Trophoblast cell (in vitro differentiated cells and primary cell): ENCODE measurements around the gene CNTN2.

Experiments used
- DNase-seq, 2 donors: peaks; one replicate each; pipeline ENCODE4 v3.0.0-alpha.2; 2016
- H2AFZ ChIP-seq: 2 replicates; pipeline ENCODE4 v1.6.1; 2013; ENCODE audit warnings: low read length, moderate library complexity, mild to moderate bottlenecking; ENCODE audit not compliant: insufficient read depth, poor library complexity
- H2AK5ac ChIP-seq: 2 replicates; pipeline ENCODE4 v1.6.1; 2013; ENCODE audit warnings: mild to moderate bottlenecking, low read length
- H2BK120ac ChIP-seq: 2 replicates; pipeline ENCODE4 v1.6.1; 2013; ENCODE audit warnings: low read length, mild to moderate bottlenecking, moderate library complexity; ENCODE audit not compliant: insufficient read depth, poor library complexity
- H2BK12ac ChIP-seq: 2 replicates; pipeline ENCODE4 v1.6.1; 2013; ENCODE audit warnings: mild to moderate bottlenecking, low read length, moderate library complexity
- H2BK5ac ChIP-seq: 2 replicates; pipeline ENCODE4 v1.6.1; 2013; ENCODE audit warnings: low read length, low read depth, moderate library complexity, mild to moderate bottlenecking; ENCODE audit not compliant: poor library complexity
- H3K14ac ChIP-seq: 2 replicates; pipeline ENCODE4 v1.6.1; 2013; ENCODE audit warnings: mild to moderate bottlenecking, low read length
- H3K18ac ChIP-seq: 2 replicates; pipeline ENCODE4 v1.6.1; 2013; ENCODE audit warnings: mild to moderate bottlenecking, low read length
- H3K23ac ChIP-seq: 2 replicates; pipeline ENCODE4 v1.6.1; 2013; ENCODE audit warnings: low read length
- H3K27ac ChIP-seq: 2 replicates; pipeline ENCODE4 v1.5.1; 2013; ENCODE audit warnings: low read depth, mild to moderate bottlenecking, inconsistent platforms, low read length, moderate library complexity
- H3K27me3 ChIP-seq: 2 replicates; pipeline ENCODE4 v1.6.1; 2013; ENCODE audit warnings: inconsistent platforms, mild to moderate bottlenecking, low read length, moderate library complexity; ENCODE audit not compliant: insufficient read depth
- H3K36me3 ChIP-seq, 2 experiments: 1 replicate in 1 of 2; 2 replicates in 1 of 2; pipeline ENCODE4 v1.6.1; 2013; ENCODE audit warnings: low read length in 2 of 2, mild to moderate bottlenecking in 2 of 2, moderate library complexity in 1 of 2; ENCODE audit not compliant: insufficient read depth in 2 of 2, control insufficient read depth in 1 of 2
- H3K4ac ChIP-seq: 2 replicates; pipeline ENCODE4 v1.6.1; 2013; ENCODE audit warnings: low read depth, mild to moderate bottlenecking, low read length, moderate library complexity
- H3K4me1 ChIP-seq, 2 experiments: 1 replicate in 1 of 2; 2 replicates in 1 of 2; pipeline ENCODE4 v1.6.1; 2013; ENCODE audit warnings: low read length in 2 of 2, mild to moderate bottlenecking in 2 of 2, moderate library complexity in 1 of 2; ENCODE audit not compliant: insufficient read depth in 2 of 2, control insufficient read depth in 1 of 2
- H3K4me2 ChIP-seq: 2 replicates; pipeline ENCODE4 v1.6.1; 2013; ENCODE audit warnings: inconsistent platforms, mild to moderate bottlenecking, low read length, moderate library complexity
- H3K4me3 ChIP-seq: 2 replicates; pipeline ENCODE4 v1.5.1; 2013; ENCODE audit warnings: mild to moderate bottlenecking, low read depth, low read length, inconsistent platforms
- H3K79me1 ChIP-seq: one replicate; pipeline ENCODE4 v1.6.1; 2013; ENCODE audit warnings: low read length
- H3K79me2 ChIP-seq: 2 replicates; pipeline ENCODE4 v1.6.1; 2013; ENCODE audit warnings: low read length, mild to moderate bottlenecking; ENCODE audit not compliant: control insufficient read depth, insufficient read depth, poor library complexity
- H3K9ac ChIP-seq: 2 replicates; pipeline ENCODE4 v1.6.1; 2013; ENCODE audit warnings: mild to moderate bottlenecking, low read length
- H3K9me3 ChIP-seq: 2 replicates; pipeline ENCODE4 v1.6.1; 2013; ENCODE audit warnings: low read depth, mild to moderate bottlenecking, control low read depth, inconsistent platforms, low read length; ENCODE audit not compliant: insufficient read depth
- H4K12ac ChIP-seq: 2 replicates; pipeline ENCODE4 v1.6.1; 2013; ENCODE audit warnings: low read depth, mild to moderate bottlenecking, low read length, moderate library complexity
- H4K8ac ChIP-seq: 2 replicates; pipeline ENCODE4 v1.6.1; 2013; ENCODE audit warnings: low read depth, mild to moderate bottlenecking, low read length, moderate library complexity
- H4K91ac ChIP-seq: one replicate; pipeline ENCODE4 v1.6.1; 2013; ENCODE audit warnings: low read depth, mild to moderate bottlenecking, low read length, moderate library complexity
- WGBS: extraction: QIAGEN DNeasy Blood & Tissue Kit; methylation state at CpG from one replicate; pipeline ENCODE4 v1.1.7; 2013; ENCODE audit warnings: missing lambda C conversion rate; ENCODE audit not compliant: insufficient read length, insufficient coverage; ENCODE audit errors: extremely low coverage; 5-methylcytosine and 5-hydroxymethylcytosine counted together

CNTN2 gene

GRCh38 chr1:204997591-204998355 lies 45.2 kb upstream of the CNTN2 start:
- no CpG with 5 or more reads among the region's 16 CpGs for WGBS
- Histone ChIP-seq H3K14ac (no peak overlapping the region), H4K8ac (no peak overlapping the region), H3K27ac (no peak overlapping the region), H4K12ac (no peak overlapping the region), H2AK5ac (no peak overlapping the region), H3K9ac (no peak overlapping the region), H3K4ac (no peak overlapping the region), H3K4me2 (no peak overlapping the region), H3K18ac (no peak overlapping the region), H3K9me3 (peaks cover 4% of the 10 kb centered on the region), H4K91ac (no peak overlapping the region), H2BK12ac (no peak overlapping the region), H2AFZ (no peak overlapping the region), H3K79me2 (no peaks in the 10 kb centered on the region), H3K27me3 (no peaks in the 10 kb centered on the region), H3K36me3 (no peaks in the 10 kb centered on the region), H3K79me1 (no peaks in the 10 kb centered on the region), H3K4me3 (no peak overlapping the region), H3K4me1 (no peaks in the 10 kb centered on the region), H3K23ac (no peak overlapping the region), H2BK5ac (no peak overlapping the region), H2BK120ac (no peak overlapping the region)
- no peak for DNase-seq

DNA sequence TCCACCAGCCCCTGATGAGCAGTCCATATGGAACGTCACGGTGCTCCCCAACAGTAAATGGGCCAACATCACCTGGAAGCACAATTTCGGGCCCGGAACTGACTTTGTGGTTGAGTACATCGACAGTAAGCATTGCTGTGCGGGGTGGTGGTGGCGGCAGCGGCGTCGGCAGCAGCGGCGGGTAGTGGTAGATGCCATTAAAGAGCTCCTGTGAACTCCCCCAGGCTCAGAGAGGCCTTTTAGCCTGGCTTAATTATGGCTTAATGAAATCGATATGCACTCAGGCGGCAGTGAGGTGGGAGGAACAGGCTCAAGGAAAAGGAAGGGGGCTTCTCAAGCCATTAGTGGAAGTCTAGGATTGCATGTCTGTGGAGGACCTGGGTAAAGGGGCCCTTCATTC lies 41.9 kb upstream of the CNTN2 start:
- Histone ChIP-seq H3K79me2 (no peaks in the 10 kb centered on the region), H2AFZ (no peak overlapping the region), H3K4me2 (no peak overlapping the region), H3K27ac (no peak overlapping the region), H3K36me3 (no peaks in the 10 kb centered on the region), H4K12ac (no peak overlapping the region), H3K9ac (no peak overlapping the region), H2AK5ac (no peak overlapping the region), H3K27me3 (no peaks in the 10 kb centered on the region), H3K9me3 (peaks cover 4% of the 10 kb centered on the region), H3K79me1 (no peaks in the 10 kb centered on the region), H4K8ac (no peak overlapping the region), H3K4me1 (no peaks in the 10 kb centered on the region), H3K4me3 (no peak overlapping the region), H2BK5ac (no peak overlapping the region), H2BK12ac (no peak overlapping the region), H3K23ac (no peak overlapping the region), H2BK120ac (no peak overlapping the region), H4K91ac (no peak overlapping the region), H3K14ac (no peak overlapping the region), H3K18ac (no peak overlapping the region), H3K4ac (no peak overlapping the region)
- WGBS = no CpG with 5 or more reads among the region's 14 CpGs
- no peak for DNase-seq

DNA sequence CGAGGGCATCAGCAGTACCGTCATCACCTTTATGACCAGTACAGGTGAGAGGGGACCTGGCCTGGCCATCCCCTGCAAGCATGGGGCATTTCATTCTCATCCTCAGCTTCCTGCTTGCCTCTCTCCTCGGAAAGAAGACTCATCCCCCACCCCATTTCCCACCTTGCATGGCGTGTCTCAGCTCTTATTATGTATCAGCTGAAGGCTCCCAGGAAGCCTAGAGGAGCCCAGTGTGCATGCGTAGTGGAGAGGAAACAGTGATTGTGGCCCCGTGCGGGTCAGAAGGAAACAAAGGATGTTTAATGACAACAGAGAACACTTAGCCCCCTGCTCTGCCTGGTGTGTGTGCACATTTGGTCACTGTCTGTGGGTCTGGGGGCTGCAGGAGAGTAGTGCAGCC lies 40.3 kb upstream of the CNTN2 start:
- H3K23ac ChIP-seq = no peak overlapping the region
- no peak overlapping the region for H3K27ac ChIP-seq
- H4K12ac ChIP-seq = no peak overlapping the region
- H2AFZ ChIP-seq = no peak overlapping the region
- no peaks in the 10 kb centered on the region for H3K79me1 ChIP-seq
- DNase-seq = no peak
- H3K9me3 ChIP-seq = no peaks in the 10 kb centered on the region
- no peak overlapping the region for H2BK5ac ChIP-seq
- H3K14ac ChIP-seq = no peak overlapping the region
- H4K8ac ChIP-seq = no peak overlapping the region
- H3K4ac ChIP-seq = no peak overlapping the region
- H2BK120ac ChIP-seq = no peak overlapping the region
- H3K4me3 ChIP-seq = no peak overlapping the region
- H3K4me2 ChIP-seq = no peak overlapping the region
- no peak overlapping the region for H3K9ac ChIP-seq
- H3K79me2 ChIP-seq = no peaks in the 10 kb centered on the region
- H3K4me1 ChIP-seq = no peaks in the 10 kb centered on the region
- H3K36me3 ChIP-seq = no peaks in the 10 kb centered on the region
- no CpG with 5 or more reads among the region's 7 CpGs for WGBS
- no peaks in the 10 kb centered on the region for H3K27me3 ChIP-seq
- H4K91ac ChIP-seq = no peak overlapping the region
- H2AK5ac ChIP-seq = no peak overlapping the region
- no peak overlapping the region for H2BK12ac ChIP-seq
- no peak overlapping the region for H3K18ac ChIP-seq

- no peaks in the 10 kb centered on the region for H3K27me3 ChIP-seq
- peak; percentile 53 to 54 for DNase-seq
- H2BK12ac ChIP-seq = no peak overlapping the region
- no peak overlapping the region for H3K9ac ChIP-seq
- H2AFZ ChIP-seq = no peak overlapping the region
- no peak overlapping the region for H2AK5ac ChIP-seq
- H4K91ac ChIP-seq = no peak overlapping the region
- no peak overlapping the region for H4K8ac ChIP-seq
- H3K4me2 ChIP-seq = no peak overlapping the region
- no peak overlapping the region for H3K4ac ChIP-seq
- H3K18ac ChIP-seq = no peak overlapping the region
- no peaks in the 10 kb centered on the region for H3K4me1 ChIP-seq
- H3K9me3 ChIP-seq = no peaks in the 10 kb centered on the region
- no peaks in the 10 kb centered on the region for H3K79me1 ChIP-seq
- H4K12ac ChIP-seq = no peak overlapping the region
- H3K23ac ChIP-seq = no peak overlapping the region
- no peaks in the 10 kb centered on the region for H3K36me3 ChIP-seq
- H3K14ac ChIP-seq = no peak overlapping the region
- no peak overlapping the region for H3K27ac ChIP-seq
- H3K79me2 ChIP-seq = no peaks in the 10 kb centered on the region
- no peak overlapping the region for H3K4me3 ChIP-seq
- no CpG with 5 or more reads among the region's 10 CpGs for WGBS
- H2BK120ac ChIP-seq = no peak overlapping the region
- no peak overlapping the region for H2BK5ac ChIP-seq
These were observed 39.5 kb upstream of the CNTN2 start for GRCh38 chr1:205003358-205004131.
